Measurements from ENCODE around the gene ARL16. TPM values are rescaled to one million over a fixed set of nuclear protein-coding genes. Genes with fewer than 3 reads are reported as not detected.

Gene ARL16
- total and polyA plus RNA-seq, 2 experiments from 2014 or later: 40.4 to 54.9 TPM

GRCh38 chr17:81690549-81690948 is 7.0 kb upstream of the ARL16 start (continued):
- TF ChIP-seq, protein P1, sequence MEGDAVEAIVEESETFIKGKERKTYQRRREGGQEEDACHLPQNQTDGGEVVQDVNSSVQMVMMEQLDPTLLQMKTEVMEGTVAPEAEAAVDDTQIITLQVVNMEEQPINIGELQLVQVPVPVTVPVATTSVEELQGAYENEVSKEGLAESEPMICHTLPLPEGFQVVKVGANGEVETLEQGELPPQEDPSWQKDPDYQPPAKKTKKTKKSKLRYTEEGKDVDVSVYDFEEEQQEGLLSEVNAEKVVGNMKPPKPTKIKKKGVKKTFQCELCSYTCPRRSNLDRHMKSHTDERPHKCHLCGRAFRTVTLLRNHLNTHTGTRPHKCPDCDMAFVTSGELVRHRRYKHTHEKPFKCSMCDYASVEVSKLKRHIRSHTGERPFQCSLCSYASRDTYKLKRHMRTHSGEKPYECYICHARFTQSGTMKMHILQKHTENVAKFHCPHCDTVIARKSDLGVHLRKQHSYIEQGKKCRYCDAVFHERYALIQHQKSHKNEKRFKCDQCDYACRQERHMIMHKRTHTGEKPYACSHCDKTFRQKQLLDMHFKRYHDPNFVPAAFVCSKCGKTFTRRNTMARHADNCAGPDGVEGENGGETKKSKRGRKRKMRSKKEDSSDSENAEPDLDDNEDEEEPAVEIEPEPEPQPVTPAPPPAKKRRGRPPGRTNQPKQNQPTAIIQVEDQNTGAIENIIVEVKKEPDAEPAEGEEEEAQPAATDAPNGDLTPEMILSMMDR (conservative IDR thresholded peaks at IDR 0.05; ENCODE audit: low read depth in 2 of 2): no peak
- no peak for TF ChIP-seq POLR2AphosphoS5 (IDR thresholded peaks at IDR 0.05; ENCODE audit: low read depth)

DNA sequence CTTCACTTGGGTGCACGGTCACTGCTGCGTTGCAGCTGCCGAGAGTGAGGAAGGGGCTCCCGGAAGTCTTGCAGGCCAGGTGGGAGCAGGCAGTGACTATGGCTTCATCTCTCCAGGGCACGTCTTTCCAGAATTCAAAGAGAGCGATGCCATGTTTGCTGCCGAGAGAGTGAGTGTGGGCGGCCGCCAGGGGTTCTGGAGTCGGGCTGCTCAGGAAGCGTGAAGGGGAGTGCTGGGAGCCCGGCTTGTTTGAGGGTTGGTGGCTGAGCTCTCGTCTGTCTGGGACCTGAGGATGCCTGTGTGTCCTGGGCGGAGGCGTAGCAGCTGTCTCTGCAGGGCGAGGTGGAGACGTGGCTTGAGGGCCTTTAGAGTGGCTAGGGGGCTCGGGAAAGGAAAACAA is 6.5 kb upstream of the ARL16 start:
- ATAC-seq (no peak), DNase-seq (ENCODE audit: low spot score) (no peak)
- Histone ChIP-seq H3K9me2 (ENCODE audit: insufficient read depth) (no peaks in the 10 kb centered on the region), H2AFZ (no peak overlapping the region), H3K4me2 (no peak overlapping the region), H4K20me1 (replicated peaks; ENCODE audit: insufficient read depth) (peaks cover 5% of the 10 kb centered on the region; the same call in 1 of the 2 replicates), H3K36me3 (ENCODE audit: insufficient read depth) (no peaks in the 10 kb centered on the region), H3K27me3 (ENCODE audit: insufficient read depth) (no peaks in the 10 kb centered on the region), H3K27ac (ENCODE audit: low read depth) (no peak overlapping the region), H3F3A (replicated peaks; ENCODE audit: low read depth) (peaks cover 7% of the 10 kb centered on the region), H3K4me3 (no peak overlapping the region), H3K4me1 (ENCODE audit: insufficient read depth) (no peaks in the 10 kb centered on the region), H3K79me2 (replicated peaks; ENCODE audit: insufficient read depth) (peaks cover 12% of the 10 kb centered on the region)
- Mint-ChIP-seq H3K27me3 (ENCODE audit: insufficient read depth, low read depth, poor library complexity) (peaks cover 11% of the 10 kb centered on the region), H3K4me3 (no peak overlapping the region), H3K36me3 (ENCODE audit: low read depth) (peaks cover 49% of the 10 kb centered on the region), H3K9me3 (no peaks in the 10 kb centered on the region; the same call in 2 of the 3 replicates), H3K4me1 (no peaks in the 10 kb centered on the region; the same call in 2 of the 3 replicates), H3K27ac (no peak overlapping the region; the same call in 1 of the 2 replicates)
- TF ChIP-seq CREB1 (CRISPR knock-in tag; IDR thresholded peaks at IDR 0.05; ENCODE audit: low read depth) (no peak), STAT1 (IDR thresholded peaks at IDR 0.05; ENCODE audit: unreplicated experiment) (no peak), EZH2phosphoT487 (IDR thresholded peaks at IDR 0.05; ENCODE audit: unreplicated experiment) (no peak), ZNF331 (CRISPR knock-in tag; IDR thresholded peaks at IDR 0.05; ENCODE audit: low read depth) (no peak), EZH2 (IDR thresholded peaks at IDR 0.05; ENCODE audit: low read depth, unreplicated experiment) (no peak), ZNF114 (CRISPR knock-in tag; IDR thresholded peaks at IDR 0.05) (no peak), ZNF462 (CRISPR knock-in tag; IDR thresholded peaks at IDR 0.05) (no peak), NANOG (IDR thresholded peaks at IDR 0.05; ENCODE audit: borderline replicate concordance) (no peak), JUNB (IDR thresholded peaks at IDR 0.05; ENCODE audit: unreplicated experiment) (no peak), POLR2AphosphoS5 (IDR thresholded peaks at IDR 0.05; ENCODE audit: low read depth) (no peak)
- TF ChIP-seq, protein P1 (conservative IDR thresholded peaks at IDR 0.05; ENCODE audit: low read depth in 2 of 2): no peak
- TF ChIP-seq, protein P2, sequence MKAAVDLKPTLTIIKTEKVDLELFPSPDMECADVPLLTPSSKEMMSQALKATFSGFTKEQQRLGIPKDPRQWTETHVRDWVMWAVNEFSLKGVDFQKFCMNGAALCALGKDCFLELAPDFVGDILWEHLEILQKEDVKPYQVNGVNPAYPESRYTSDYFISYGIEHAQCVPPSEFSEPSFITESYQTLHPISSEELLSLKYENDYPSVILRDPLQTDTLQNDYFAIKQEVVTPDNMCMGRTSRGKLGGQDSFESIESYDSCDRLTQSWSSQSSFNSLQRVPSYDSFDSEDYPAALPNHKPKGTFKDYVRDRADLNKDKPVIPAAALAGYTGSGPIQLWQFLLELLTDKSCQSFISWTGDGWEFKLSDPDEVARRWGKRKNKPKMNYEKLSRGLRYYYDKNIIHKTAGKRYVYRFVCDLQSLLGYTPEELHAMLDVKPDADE (IDR thresholded peaks at IDR 0.05): no peak

Data from GM23338 (cell line).